K562 (cell line): ENCODE results near the gene PPCDC. TPM values are rescaled to one million over a fixed set of nuclear protein-coding genes. Genes with fewer than 3 reads are reported as not detected.

Source experiments
- ATAC-seq: fragments of 200-7000 bp; cut with Tn5 transposase; 3 replicates; pipeline ENCODE4 v1.9.1; 2020; ENCODE audit warnings: moderate library complexity
- BruUV-seq: library from RNA; stranded (reverse); fragments of 400-500 nt; replicated peaks from 2 replicates; lab custom pipeline; 2021; lab: Mats Ljungman, UMichigan
- CTCF ChIA-PET: fragments of 300-600 bp; formaldehyde crosslinking; extraction: SDS; loops from one replicate; lab custom pipeline; 2021; ENCODE audit warnings: low intra/inter-chr PET ratio; lab: Yijun Ruan, JAX
- POLR2A ChIA-PET: fragments of 300-600, 350-650 bp; sonication (Branson Sonifier 250); formaldehyde crosslinking; extraction: SDS; loops from one replicate; lab custom pipeline; 2021; ENCODE audit warnings: antibody characterized with exemption, inconsistent platforms; lab: Yijun Ruan, JAX
- DNase-seq, 4 experiments: peaks; one replicate each; pipeline versions ENCODE4 v3.0.0 to v3.0.0-alpha.2; 2011 to 2018; ENCODE audit warnings: low spot score in 3 of 4, mixed read lengths in 3 of 4; ENCODE audit errors: extremely low read depth in 1 of 4
- FAIRE-seq: peaks from 2 replicates; lab custom pipeline; 2011; peaks lifted over from hg19 to GRCh38; lab: Jason Lieb, UNC
- H2AFZ ChIP-seq: 2 replicates; pipeline ENCODE4 v1.6.0; 2011; ENCODE audit warnings: low read depth, low read length, control low read depth, inconsistent platforms
- H3K27ac ChIP-seq: fragments of 200-600 bp; 3 replicates; pipeline ENCODE4 v1.8.0; 2011; ENCODE audit warnings: low read depth, mild to moderate bottlenecking, control low read depth, inconsistent platforms, low read length, moderate library complexity, mixed read lengths; ENCODE audit errors: extremely low read depth
- H3K27me3 ChIP-seq, 2 experiments: fragments of 300-600 bp in 1 of 2; 2 replicates in 1 of 2; 3 replicates in 1 of 2; pipeline versions ENCODE4 v1.6.0 to v1.8.0; 2011; ENCODE audit warnings: inconsistent platforms in 2 of 2, low read length in 2 of 2, mild to moderate bottlenecking in 1 of 2, mixed read lengths in 1 of 2, moderate library complexity in 1 of 2; ENCODE audit not compliant: control insufficient read depth in 2 of 2, insufficient read depth in 2 of 2
- H3K36me3 ChIP-seq: fragments of 300-600 bp; 3 replicates; pipeline ENCODE4 v1.8.0; 2011; ENCODE audit warnings: mild to moderate bottlenecking, low read length, inconsistent platforms; ENCODE audit not compliant: control insufficient read depth, insufficient read depth
- H3K4me1 ChIP-seq, 2 experiments: fragments of 200-600 bp in 1 of 2; replicated peaks in 1 of 2; 2 replicates in 1 of 2; 3 replicates in 1 of 2; pipeline versions ENCODE4 v1.5.1 to v1.8.0; 2011; ENCODE audit warnings: inconsistent platforms in 2 of 2, low read length in 2 of 2, mild to moderate bottlenecking in 1 of 2, mixed read lengths in 1 of 2, moderate library complexity in 1 of 2; ENCODE audit not compliant: control insufficient read depth in 2 of 2, insufficient read depth in 2 of 2
- H3K4me2 ChIP-seq: 2 replicates; pipeline ENCODE4 v1.6.1; 2011; ENCODE audit warnings: low read length, control low read depth, inconsistent platforms, mixed read lengths; ENCODE audit not compliant: insufficient read depth
- H3K4me3 ChIP-seq: fragments of 200-600 bp; sonication (generic), shearing (Covaris generic); 2 replicates; pipeline ENCODE4 v1.5.1; 2016; ENCODE audit warnings: control low read depth, inconsistent platforms
- H3K79me2 ChIP-seq: fragments of 200-600 bp; 3 replicates; pipeline ENCODE4 v1.8.0; 2011; ENCODE audit warnings: low read length, inconsistent platforms; ENCODE audit not compliant: control insufficient read depth, insufficient read depth
- H3K9ac ChIP-seq, 2 experiments: 2 replicates each; pipeline versions ENCODE4 v1.6.0 to v1.6.1; 2011; ENCODE audit warnings: low read depth in 2 of 2, low read length in 2 of 2, control low read depth in 1 of 2, inconsistent platforms in 1 of 2, mild to moderate bottlenecking in 1 of 2, mixed read lengths in 1 of 2; ENCODE audit not compliant: insufficient read depth in 1 of 2
- H3K9me1 ChIP-seq: one replicate; pipeline ENCODE4 v1.6.0; 2011; ENCODE audit warnings: inconsistent platforms, mild to moderate bottlenecking, low read length, moderate library complexity; ENCODE audit not compliant: control insufficient read depth, insufficient read depth
- H3K9me3 ChIP-seq: replicated peaks from 2 replicates; pipeline ENCODE4 v1.5.1; 2011; ENCODE audit warnings: low read depth, low read length, inconsistent platforms; ENCODE audit not compliant: control insufficient read depth, insufficient read depth
- H4K20me1 ChIP-seq: replicated peaks from 2 replicates; pipeline ENCODE4 v1.6.1; 2011; ENCODE audit warnings: low read length, inconsistent platforms, mixed read lengths; ENCODE audit not compliant: control insufficient read depth, insufficient read depth
- ATF3 ChIP-seq, 2 experiments: fragments of 450-650 bp in 1 of 2; sonication (generic) in 1 of 2; formaldehyde crosslinking in 1 of 2; IDR thresholded peaks in 1 of 2; conservative IDR thresholded peaks in 1 of 2; 2 replicates each; pipeline versions ENCODE4 v1.6.1 to v1.8.1; 2016 to 2023; ENCODE audit warnings: mild to moderate bottlenecking in 2 of 2, moderate library complexity in 2 of 2, inconsistent platforms in 1 of 2, missing genetic modification reagents in 1 of 2
- BRF1 ChIP-seq: IDR thresholded peaks from 3 replicates; pipeline ENCODE4 v1.6.1; 2011; ENCODE audit warnings: borderline replicate concordance, mild to moderate bottlenecking; ENCODE audit not compliant: insufficient read length; ENCODE audit errors: extremely low read depth
- CBX5 ChIP-seq: IDR thresholded peaks from 2 replicates; pipeline ENCODE4 v1.6.1; 2014; ENCODE audit warnings: low read depth, borderline replicate concordance
- EGR1 ChIP-seq: fragments of 450-650 bp; conservative IDR thresholded peaks from 2 replicates; pipeline ENCODE4 v1.6.1; 2017; ENCODE audit warnings: mild to moderate bottlenecking
- EP400 ChIP-seq: fragments of 450-650 bp; IDR thresholded peaks from 2 replicates; pipeline ENCODE4 v1.6.1; 2017; ENCODE audit warnings: antibody characterized with exemption, mild to moderate bottlenecking, moderate library complexity
- FOXA3 ChIP-seq, 2 experiments: fragments of 450-650 bp in 1 of 2; sonication (generic) in 1 of 2; formaldehyde crosslinking; IDR thresholded peaks in 1 of 2; conservative IDR thresholded peaks in 1 of 2; 2 replicates each; pipeline versions ENCODE4 v1.4.0 to v1.8.0; 2020 to 2022; ENCODE audit warnings: mild to moderate bottlenecking in 2 of 2, missing genetic modification reagents in 1 of 2
- FOXJ3 ChIP-seq: sonication (generic); formaldehyde crosslinking; IDR thresholded peaks from 2 replicates; pipeline ENCODE4 v1.4.0; 2020; ENCODE audit warnings: mild to moderate bottlenecking, missing genetic modification reagents
- HSF4 ChIP-seq: fragments of 250-450 bp; sonication (Bioruptor Pico); IDR thresholded peaks from 2 replicates; pipeline ENCODE4 v2.1.2; 2022; ENCODE audit warnings: mild to moderate bottlenecking, moderate library complexity, borderline replicate concordance
- IFI16 ChIP-seq: fragments of 250-450 bp; sonication (Bioruptor Pico); IDR thresholded peaks from 2 replicates; pipeline ENCODE4 v2.1.2; 2022; ENCODE audit warnings: mild to moderate bottlenecking, inconsistent platforms
- NBN ChIP-seq: fragments of 450-650 bp; IDR thresholded peaks from 2 replicates; pipeline ENCODE4 v1.6.1; 2016; ENCODE audit warnings: low read depth, mild to moderate bottlenecking
- RHOXF2B ChIP-seq: fragments of 250-450 bp; sonication (Bioruptor Pico); conservative IDR thresholded peaks from 2 replicates; pipeline ENCODE4 v1.5.1; 2021
- TFAM ChIP-seq: fragments of 250-450 bp; sonication (Bioruptor Pico); conservative IDR thresholded peaks from 2 replicates; pipeline ENCODE4 v1.5.0; 2021; ENCODE audit warnings: mild to moderate bottlenecking, moderate library complexity
- ZNF224 ChIP-seq: sonication (generic); formaldehyde crosslinking; IDR thresholded peaks from 2 replicates; pipeline ENCODE4 v1.8.0; 2022; ENCODE audit warnings: mild to moderate bottlenecking, missing genetic modification reagents
- ZNF407 ChIP-seq: fragments of 450-650 bp; IDR thresholded peaks from 2 replicates; pipeline ENCODE4 v1.6.1; 2016; ENCODE audit warnings: low read depth
- ZNF780A ChIP-seq: fragments of 250-450 bp; sonication (Bioruptor Pico); IDR thresholded peaks from 2 replicates; pipeline ENCODE4 v1.5.0; 2021; ENCODE audit warnings: mild to moderate bottlenecking
- WGBS: fragments of 100-300 bp; shearing (Covaris generic); methylation state at CpG from one replicate; pipeline ENCODE4 v1.1.6; 2016; ENCODE audit warnings: low coverage, mixed read lengths; ENCODE audit not compliant: insufficient coverage; ENCODE audit errors: missing lambda C conversion rate; 5-methylcytosine and 5-hydroxymethylcytosine counted together
- in situ Hi-C: fragments of 300-500 bp; cut with MboI; formaldehyde crosslinking; loops from 4 replicates; pipeline ENCODE4 v1.15.0; 2018; ENCODE audit warnings: inconsistent platforms, mixed read lengths
- intact Hi-C: fragments of 100-400 bp; cut with micrococcal nuclease; formaldehyde crosslinking; loops from 2 replicates; pipeline ENCODE4 v1.14.2; 2022
- polyA plus RNA-seq, 8 experiments: library from polyadenylated mRNA; depleted of rRNA in 4 of 8; stranded (reverse) in 5 of 8; unstranded in 3 of 8; fragments of >200 nt; fragmentation: Nextera tagmentation in 2 of 8; fragmentation: Illumina TruSeq in 1 of 8; extraction: Ambion mirVana in 2 of 8; extraction: Trizol in 1 of 8; gene quantifications; 2 replicates each; pipeline versions ENCODE4 v1.2.1 to v1.2.3, GENCODE V29; 2011 to 2014; ENCODE audit warnings: inconsistent platforms in 1 of 8, missing spikeins in 1 of 8
- total RNA-seq, 7 experiments: library from RNA; depleted of rRNA in 6 of 7; stranded (reverse); fragments of >200 nt in 6 of 7; fragmentation: Illumina TruSeq in 2 of 7; extraction: Trizol in 2 of 7; gene quantifications; 2 replicates each; pipeline versions ENCODE4 v1.2.1 to v1.2.3, GENCODE V29; 2011 to 2021; ENCODE audit warnings: low replicate concordance in 1 of 7

Gene PPCDC
- total and polyA plus RNA-seq, 9 of the 15 experiments (the other 6 are each of a cell fraction or from before 2014, with no cell fraction given), result 10.9 to 53.6 (median 16.7) TPM

DNA sequence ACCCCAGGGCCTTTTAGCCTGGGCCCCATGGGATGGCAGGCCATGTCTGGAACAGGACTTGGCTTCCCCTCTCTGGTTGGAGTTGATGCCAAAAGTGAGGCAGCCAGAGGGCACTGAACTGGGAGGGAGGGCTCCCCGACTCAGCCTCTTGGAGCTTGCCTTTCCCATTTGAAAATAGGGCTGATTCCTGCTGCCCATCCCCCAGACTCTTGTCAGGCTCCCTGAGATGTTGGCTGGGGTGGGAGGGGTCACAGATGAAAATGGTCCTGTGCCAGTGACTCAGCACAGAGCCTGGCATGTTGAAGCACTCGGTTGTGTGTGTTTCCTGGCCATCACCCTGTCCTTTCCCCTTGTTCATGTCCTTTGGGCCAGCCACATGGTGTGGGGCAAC lies 6.6 kb downstream of the PPCDC start:
- DNase-seq, result no peak
- no peak overlapping the region for H2AFZ ChIP-seq
- POLR2A ChIA-PET, result interaction anchor here (1.0 to 1.8 kb wide), 4 partner anchors 15 to 183 kb away, joined by 3 to 20 read pairs (median 6); no protein-coding TSS in a partner anchor
- in situ Hi-C loops, result no loop called here
- intact Hi-C loops, result no loop called here
- CTCF ChIA-PET, result interaction anchor here (0.7 to 4.3 kb wide), 3 partner anchors 54 to 174 kb away, joined by 3 to 76 read pairs (median 3); partner anchors contain the start of gene C15orf39
- H3K79me2 ChIP-seq, result peaks cover 4% of the 10 kb centered on the region; the same call in 1 of the 3 replicates
- H3K27me3 ChIP-seq, result no peaks in the 10 kb centered on the region
- WGBS, result 46% methylated on average over 2 of the region's 2 CpGs
- no peak overlapping the region for H3K27ac ChIP-seq
- H3K4me3 ChIP-seq, result no peak overlapping the region
- H3K4me1 ChIP-seq, result peaks cover 20 to 25% of the 10 kb centered on the region in 2 experiments
- BruUV-seq, result no TSS peak
- no peaks in the 10 kb centered on the region for H3K9me3 ChIP-seq
- peak overlapping the region in 1 of 2 experiments; percentile 22; a peak in 2 of 4 replicates for H3K9ac ChIP-seq
- H3K36me3 ChIP-seq, result peaks cover 15% of the 10 kb centered on the region
- H4K20me1 ChIP-seq, result no peaks in the 10 kb centered on the region
- no peak for ATAC-seq
- H3K4me2 ChIP-seq, result no peak overlapping the region
- FAIRE-seq, result no peak
- H3K9me1 ChIP-seq, result no peaks in the 10 kb centered on the region
- TF ChIP-seq BRF1 (no peak), FOXJ3 (CRISPR knock-in tag) (no peak), ZNF780A (CRISPR knock-in tag) (no peak), ZNF224 (CRISPR knock-in tag) (no peak), IFI16 (CRISPR knock-in tag) (no peak), FOXA3 (CRISPR knock-in tag; conservative IDR thresholded peaks at IDR 0.05 in 1 of 2, IDR thresholded peaks at IDR 0.05 in 1 of 2) (no peak), EGR1 (no peak), EP400 (no peak), ZNF407 (no peak), TFAM (no peak), ATF3 (IDR thresholded peaks at IDR 0.05) (no peak), ATF3 (CRISPR knock-in tag; conservative IDR thresholded peaks at IDR 0.05) (no peak), HSF4 (CRISPR knock-in tag) (no peak), RHOXF2B (CRISPR knock-in tag) (no peak), NBN (no peak), CBX5 (no peak)
